Stomach (tissue), 4 donors: ENCODE measurements around the gene NSFL1C.
A peak's percentile ranks its signal among the peaks of the same experiment; 100 is the strongest.

Experiments
- EP300 ChIP-seq: sonication (generic); formaldehyde crosslinking; IDR thresholded peaks from one replicate; pipeline ENCODE4 v1.6.1; 2017; ENCODE audit warnings: antibody characterized with exemption
- POLR2A ChIP-seq, 4 donors: fragments of 450-650 bp; IDR thresholded peaks; one replicate each; pipeline ENCODE4 v1.6.1; 2016; ENCODE audit warnings: antibody characterized with exemption in 4 of 4, control low read depth in 2 of 4, mild to moderate bottlenecking in 1 of 4, moderate library complexity in 1 of 4
- POLR2AphosphoS5 ChIP-seq, 3 donors: sonication (generic); formaldehyde crosslinking; IDR thresholded peaks; one replicate each; pipeline ENCODE4 v1.6.1; 2016; ENCODE audit warnings: antibody characterized with exemption in 3 of 3
- TF ChIP-seq, protein P1 (sequence below), 7 experiments: fragments of 450-650 bp in 4 of 7; fragments of 200-600 bp in 3 of 7; sonication (generic) in 3 of 7; IDR thresholded peaks; one replicate each; pipeline ENCODE4 v1.5.1; 2016 to 2019; ENCODE audit warnings: antibody characterized with exemption in 7 of 7, control low read depth in 2 of 7, mild to moderate bottlenecking in 1 of 7

DNA sequence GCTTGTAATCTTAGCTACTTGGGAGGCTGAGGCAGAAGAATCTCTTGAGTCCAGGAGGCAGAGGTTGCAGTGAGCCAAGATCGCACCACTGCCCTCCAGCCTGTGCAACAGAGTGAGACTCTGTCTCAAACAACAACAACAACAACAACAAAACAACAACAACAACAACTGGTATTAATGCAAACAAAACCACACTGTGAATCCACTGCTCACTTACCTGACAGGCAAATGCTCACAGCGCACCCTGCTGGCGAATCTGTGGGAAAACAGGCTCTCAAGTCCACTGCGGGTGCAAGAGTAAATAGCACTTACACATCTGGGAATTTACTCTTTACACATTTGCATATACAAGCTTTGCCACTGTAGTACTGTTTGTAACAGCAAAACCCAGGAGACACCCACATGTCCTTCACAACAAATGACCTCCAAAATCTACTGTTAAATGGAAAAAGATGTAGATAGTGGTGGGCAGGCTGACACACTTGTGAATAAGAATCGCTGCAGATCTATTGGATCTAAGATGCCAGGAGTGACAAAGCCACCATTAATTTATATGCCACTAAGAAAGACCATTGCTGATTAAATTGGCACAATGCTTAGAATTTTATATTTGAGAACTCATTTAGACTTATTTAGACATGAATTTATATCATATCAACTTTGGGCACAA lies 29.3 kb downstream of the NSFL1C start:
- TF ChIP-seq, protein P1, sequence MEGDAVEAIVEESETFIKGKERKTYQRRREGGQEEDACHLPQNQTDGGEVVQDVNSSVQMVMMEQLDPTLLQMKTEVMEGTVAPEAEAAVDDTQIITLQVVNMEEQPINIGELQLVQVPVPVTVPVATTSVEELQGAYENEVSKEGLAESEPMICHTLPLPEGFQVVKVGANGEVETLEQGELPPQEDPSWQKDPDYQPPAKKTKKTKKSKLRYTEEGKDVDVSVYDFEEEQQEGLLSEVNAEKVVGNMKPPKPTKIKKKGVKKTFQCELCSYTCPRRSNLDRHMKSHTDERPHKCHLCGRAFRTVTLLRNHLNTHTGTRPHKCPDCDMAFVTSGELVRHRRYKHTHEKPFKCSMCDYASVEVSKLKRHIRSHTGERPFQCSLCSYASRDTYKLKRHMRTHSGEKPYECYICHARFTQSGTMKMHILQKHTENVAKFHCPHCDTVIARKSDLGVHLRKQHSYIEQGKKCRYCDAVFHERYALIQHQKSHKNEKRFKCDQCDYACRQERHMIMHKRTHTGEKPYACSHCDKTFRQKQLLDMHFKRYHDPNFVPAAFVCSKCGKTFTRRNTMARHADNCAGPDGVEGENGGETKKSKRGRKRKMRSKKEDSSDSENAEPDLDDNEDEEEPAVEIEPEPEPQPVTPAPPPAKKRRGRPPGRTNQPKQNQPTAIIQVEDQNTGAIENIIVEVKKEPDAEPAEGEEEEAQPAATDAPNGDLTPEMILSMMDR (IDR thresholded peaks at IDR 0.05), result peak in 5 of 7 experiments; percentile 76 to 92 (median 79)
- TF ChIP-seq POLR2A (IDR thresholded peaks at IDR 0.05), result no peak
- TF ChIP-seq EP300, result no peak
- TF ChIP-seq POLR2AphosphoS5 (IDR thresholded peaks at IDR 0.05), result peak in 1 of 3 donors; percentile 68
